ENCODE measurements around the gene ZBED2.

GRCh38 chr3:111589303-111590142 is 5.6 kb downstream of the ZBED2 start:
- no peak for TF ChIP-seq POLR2A (IDR thresholded peaks at IDR 0.05)
- TF ChIP-seq CTCF (IDR thresholded peaks at IDR 0.05), result no peak
